GM18951 (cell line): ENCODE results near the gene RIC1.
"Not testable (repeated sequence)": the region's sequence is repeated elsewhere in the genome, so short reads cannot be mapped to it uniquely, and the experiment has no call there.

Source experiments
- POLR2A ChIP-seq: IDR thresholded peaks from 4 replicates; pipeline ENCODE4 v1.6.1; 2011; ENCODE audit warnings: mild to moderate bottlenecking; ENCODE audit not compliant: insufficient read length, insufficient read depth; ENCODE audit errors: extremely low read depth
- in situ Hi-C: fragments of 300-500 bp; cut with MboI; formaldehyde crosslinking; loops from one replicate; pipeline ENCODE4 v1.12.0; 2022; ENCODE audit warnings: low sequenced_read_pairs, mixed read lengths, inconsistent platforms; ENCODE audit not compliant: unreplicated experiment

RIC1 gene, protein sequence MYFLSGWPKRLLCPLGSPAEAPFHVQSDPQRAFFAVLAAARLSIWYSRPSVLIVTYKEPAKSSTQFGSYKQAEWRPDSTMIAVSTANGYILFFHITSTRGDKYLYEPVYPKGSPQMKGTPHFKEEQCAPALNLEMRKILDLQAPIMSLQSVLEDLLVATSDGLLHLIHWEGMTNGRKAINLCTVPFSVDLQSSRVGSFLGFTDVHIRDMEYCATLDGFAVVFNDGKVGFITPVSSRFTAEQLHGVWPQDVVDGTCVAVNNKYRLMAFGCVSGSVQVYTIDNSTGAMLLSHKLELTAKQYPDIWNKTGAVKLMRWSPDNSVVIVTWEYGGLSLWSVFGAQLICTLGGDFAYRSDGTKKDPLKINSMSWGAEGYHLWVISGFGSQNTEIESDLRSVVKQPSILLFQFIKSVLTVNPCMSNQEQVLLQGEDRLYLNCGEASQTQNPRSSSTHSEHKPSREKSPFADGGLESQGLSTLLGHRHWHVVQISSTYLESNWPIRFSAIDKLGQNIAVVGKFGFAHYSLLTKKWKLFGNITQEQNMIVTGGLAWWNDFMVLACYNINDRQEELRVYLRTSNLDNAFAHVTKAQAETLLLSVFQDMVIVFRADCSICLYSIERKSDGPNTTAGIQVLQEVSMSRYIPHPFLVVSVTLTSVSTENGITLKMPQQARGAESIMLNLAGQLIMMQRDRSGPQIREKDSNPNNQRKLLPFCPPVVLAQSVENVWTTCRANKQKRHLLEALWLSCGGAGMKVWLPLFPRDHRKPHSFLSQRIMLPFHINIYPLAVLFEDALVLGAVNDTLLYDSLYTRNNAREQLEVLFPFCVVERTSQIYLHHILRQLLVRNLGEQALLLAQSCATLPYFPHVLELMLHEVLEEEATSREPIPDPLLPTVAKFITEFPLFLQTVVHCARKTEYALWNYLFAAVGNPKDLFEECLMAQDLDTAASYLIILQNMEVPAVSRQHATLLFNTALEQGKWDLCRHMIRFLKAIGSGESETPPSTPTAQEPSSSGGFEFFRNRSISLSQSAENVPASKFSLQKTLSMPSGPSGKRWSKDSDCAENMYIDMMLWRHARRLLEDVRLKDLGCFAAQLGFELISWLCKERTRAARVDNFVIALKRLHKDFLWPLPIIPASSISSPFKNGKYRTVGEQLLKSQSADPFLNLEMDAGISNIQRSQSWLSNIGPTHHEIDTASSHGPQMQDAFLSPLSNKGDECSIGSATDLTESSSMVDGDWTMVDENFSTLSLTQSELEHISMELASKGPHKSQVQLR (N-terminal part only)

DNA sequence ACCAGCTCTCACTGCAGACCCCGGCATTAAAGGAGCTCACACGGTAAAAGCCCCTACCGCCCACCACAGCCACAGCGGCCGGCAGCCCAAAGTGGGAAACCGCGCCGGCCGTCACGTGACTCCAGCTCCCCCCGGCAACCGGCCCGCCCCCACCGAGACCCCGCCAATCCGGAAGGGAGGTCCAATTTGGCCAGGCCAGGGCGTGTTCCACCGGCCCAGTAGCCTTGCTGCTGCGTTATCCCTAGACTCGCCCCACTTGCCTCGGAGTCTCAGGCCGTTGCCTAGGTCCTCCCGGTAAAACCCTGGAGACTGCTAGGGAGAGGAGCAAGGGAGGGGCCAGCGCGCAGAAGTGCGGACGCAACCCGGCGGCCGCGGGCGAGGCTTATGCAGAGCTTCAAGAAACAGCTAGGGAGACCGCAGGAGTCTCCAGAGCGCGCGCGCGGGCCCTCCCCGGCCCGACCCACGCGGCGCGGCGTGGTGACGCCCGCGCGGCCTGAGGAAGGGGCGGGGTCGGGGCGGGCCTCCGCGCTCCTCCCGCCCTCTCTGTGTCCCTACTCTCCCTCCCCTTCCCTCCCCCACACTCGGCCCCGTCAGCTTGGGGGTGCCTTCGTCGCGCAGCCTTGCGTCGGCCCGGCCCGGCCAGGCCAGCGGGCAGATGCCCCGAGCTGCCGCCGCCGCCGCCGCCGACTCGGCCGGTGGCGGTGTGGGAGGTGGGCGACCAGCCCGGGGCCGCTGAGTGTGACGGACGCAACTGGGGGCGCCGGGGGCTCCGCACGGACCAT lies at the start of gene RIC1:
Gene RIC1, plus strand, starts transcription at position 578 of the 782 bp plus-strand sequence. Its CDS starts 203 bp downstream, at position 781.
- in situ Hi-C loops, result no loop called here
- peak; percentile 99 for TF ChIP-seq POLR2A

DNA sequence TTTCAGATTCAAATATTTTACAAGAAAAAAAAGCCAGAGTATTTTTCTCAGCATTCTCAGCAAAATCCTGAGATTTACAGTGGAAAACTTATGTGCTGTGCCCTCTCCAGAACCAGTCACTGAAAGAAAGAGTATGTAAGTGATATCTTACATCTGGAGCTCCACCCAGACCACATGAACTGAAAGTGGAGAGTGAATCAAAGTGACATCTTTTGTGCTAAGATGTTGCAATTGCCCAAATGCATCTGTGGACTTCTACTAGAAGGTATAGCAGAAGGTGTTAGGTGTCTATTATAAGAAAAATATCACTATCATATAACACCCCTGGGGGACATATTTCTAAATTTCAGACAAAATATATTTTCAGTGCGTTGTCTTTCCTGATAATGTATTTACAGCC lies 49.0 kb upstream of the RIC1 start:
- TF ChIP-seq POLR2A, result no peak
- in situ Hi-C loops, result no loop called here

GRCh38 chr9:5580650-5581049 lies 48.3 kb upstream of the RIC1 start:
- TF ChIP-seq POLR2A, result no peak
- in situ Hi-C loops, result no loop called here

DNA sequence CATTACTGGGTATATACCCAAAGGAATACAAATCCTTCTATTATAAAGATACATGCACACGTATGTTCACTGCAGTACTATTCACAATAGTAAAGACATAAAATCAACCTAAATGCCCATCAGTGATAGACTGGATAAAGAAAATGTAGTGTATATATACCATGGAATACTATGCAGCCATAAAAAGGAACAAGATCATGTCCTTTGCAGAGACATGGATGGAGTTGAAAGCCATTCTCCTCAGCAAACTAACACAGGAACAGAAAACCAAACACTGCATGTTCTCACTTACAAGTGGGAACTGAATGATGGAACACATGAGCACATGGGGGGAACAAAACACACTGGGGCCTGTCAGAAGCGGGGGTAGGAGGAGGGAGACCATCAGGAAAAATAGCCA lies 47.2 kb upstream of the RIC1 start:
- in situ Hi-C loops, result not testable (repeated sequence)

GRCh38 chr9:5582835-5583195 lies 46.1 kb upstream of the RIC1 start:
- in situ Hi-C loops, result no loop called here
- no peak for TF ChIP-seq POLR2A

DNA sequence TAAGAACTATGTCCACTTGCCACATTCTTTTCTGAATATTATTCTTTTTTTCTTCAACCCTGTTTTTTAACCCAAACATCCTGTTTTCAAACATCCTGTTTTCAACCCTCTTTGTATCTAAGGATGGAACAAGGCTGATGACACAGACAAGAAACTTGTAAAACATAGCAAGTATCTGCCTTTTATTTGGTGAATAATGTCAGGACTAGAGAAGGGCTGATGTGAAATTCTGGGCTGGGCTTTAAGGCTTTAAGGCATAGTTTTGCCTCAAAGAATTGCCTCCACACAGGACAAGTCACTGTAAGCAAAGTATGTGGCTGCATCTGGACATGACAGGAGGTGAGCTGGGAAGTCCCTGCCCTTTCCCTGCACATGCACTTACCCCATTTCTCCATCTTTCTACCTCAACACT lies 42.5 kb upstream of the RIC1 start:
- no peak for TF ChIP-seq POLR2A
- in situ Hi-C loops, result loop anchor here (5.0 kb wide), 1 partner anchor 144 kb away; no protein-coding TSS in a partner anchor

DNA sequence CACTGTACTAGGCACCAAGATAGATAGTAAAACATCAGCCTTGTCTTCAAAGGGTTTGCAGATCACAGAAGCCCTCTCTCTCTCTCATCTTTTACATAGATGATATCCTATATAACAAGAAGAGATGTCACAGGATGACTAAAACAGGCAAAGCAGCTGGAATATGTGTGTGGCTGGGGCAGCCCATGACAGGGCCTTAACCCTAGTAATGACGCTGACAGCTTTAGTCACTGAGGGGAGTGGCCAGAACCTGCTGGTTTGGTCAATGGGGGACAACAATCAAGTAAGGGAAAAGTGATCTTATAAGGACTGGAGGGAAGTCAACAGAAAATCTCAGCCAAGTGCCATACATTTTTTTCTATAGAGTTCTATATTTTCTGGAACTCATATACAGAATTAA lies 41.9 kb upstream of the RIC1 start:
- TF ChIP-seq POLR2A, result peak; percentile 13
- in situ Hi-C loops, result loop anchor here (5.0 kb wide), 1 partner anchor 145 kb away; no protein-coding TSS in a partner anchor

GRCh38 chr9:5592231-5592630 lies 36.7 kb upstream of the RIC1 start:
- no peak for TF ChIP-seq POLR2A
- in situ Hi-C loops, result loop anchor here (10.0 kb wide), 2 partner anchors 407 to 837 kb away; partner anchors contain the start of gene INSL6

DNA sequence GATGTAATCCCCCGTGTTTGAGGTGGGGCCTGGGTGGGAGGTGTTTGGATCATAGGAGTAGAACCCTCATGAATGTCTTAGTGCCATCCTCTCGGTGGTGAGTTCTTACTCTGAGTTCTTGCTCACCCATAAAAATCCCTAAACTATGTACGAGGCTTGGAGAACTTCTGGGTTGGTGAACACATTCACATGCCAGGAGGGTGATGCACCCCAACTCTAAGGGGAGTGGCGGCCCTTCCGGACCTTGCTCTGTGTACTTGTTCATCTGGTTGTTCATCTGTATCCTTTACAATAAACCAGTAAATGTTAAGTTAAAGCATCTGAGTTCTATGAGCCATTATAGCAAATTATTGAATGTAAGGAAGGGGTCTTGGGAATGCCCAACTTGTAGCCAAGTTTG lies 36.0 kb upstream of the RIC1 start:
- in situ Hi-C loops, result loop anchor here (10.0 kb wide), 2 partner anchors 408 to 838 kb away; partner anchors contain the start of gene INSL6
- TF ChIP-seq POLR2A, result no peak

DNA sequence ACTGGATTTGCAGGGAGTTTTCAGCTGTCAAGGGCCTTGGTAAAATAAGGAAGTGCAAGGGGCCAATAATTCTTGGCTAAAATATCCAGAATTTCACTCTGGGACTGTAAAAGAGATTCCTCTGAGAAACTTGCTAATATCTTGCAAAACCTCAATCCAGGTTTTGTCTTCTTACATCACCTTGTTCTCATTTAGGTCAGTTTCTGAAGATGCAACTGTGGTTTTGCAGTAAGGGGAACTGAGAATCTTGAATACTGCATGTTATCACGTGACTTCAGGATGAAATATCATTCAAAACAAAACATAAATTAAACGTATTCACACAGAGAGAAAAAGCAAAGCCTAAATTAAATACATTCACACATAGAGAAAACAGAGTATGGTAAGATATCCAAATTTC lies 35.0 kb upstream of the RIC1 start:
- in situ Hi-C loops, result loop anchor here (10.0 kb wide), 2 partner anchors 409 to 839 kb away; partner anchors contain the start of gene INSL6
- no peak for TF ChIP-seq POLR2A

DNA sequence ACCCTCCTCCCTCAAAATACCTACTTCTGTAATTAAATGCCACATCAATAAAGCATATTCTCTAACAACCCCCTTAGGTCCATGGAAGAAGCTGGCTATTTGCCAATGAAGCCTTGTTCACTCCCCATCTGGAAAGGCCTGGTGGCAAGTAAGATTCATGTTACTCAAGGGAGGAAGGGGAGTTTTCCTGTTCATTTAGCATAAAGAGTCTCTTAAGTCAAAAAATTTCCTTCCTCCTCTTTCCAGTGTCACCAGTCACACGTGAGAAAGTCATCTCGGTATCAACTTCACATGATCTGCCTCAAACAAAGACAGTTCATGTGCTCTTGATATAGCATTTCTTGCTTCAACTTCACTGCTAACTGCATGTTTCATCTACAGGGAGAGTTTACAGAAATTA lies 32.7 kb upstream of the RIC1 start:
- in situ Hi-C loops, result loop anchor here (10.0 kb wide), 2 partner anchors 411 to 841 kb away; partner anchors contain the start of gene INSL6
- TF ChIP-seq POLR2A, result no peak
